HCEC 1CT (cell line): ENCODE data around the gene AP2A2.

Source experiments
- DNase-seq: peaks from one replicate; pipeline ENCODE4 v3.0.0-alpha.2; 2017

The AP2A2 gene

DNA sequence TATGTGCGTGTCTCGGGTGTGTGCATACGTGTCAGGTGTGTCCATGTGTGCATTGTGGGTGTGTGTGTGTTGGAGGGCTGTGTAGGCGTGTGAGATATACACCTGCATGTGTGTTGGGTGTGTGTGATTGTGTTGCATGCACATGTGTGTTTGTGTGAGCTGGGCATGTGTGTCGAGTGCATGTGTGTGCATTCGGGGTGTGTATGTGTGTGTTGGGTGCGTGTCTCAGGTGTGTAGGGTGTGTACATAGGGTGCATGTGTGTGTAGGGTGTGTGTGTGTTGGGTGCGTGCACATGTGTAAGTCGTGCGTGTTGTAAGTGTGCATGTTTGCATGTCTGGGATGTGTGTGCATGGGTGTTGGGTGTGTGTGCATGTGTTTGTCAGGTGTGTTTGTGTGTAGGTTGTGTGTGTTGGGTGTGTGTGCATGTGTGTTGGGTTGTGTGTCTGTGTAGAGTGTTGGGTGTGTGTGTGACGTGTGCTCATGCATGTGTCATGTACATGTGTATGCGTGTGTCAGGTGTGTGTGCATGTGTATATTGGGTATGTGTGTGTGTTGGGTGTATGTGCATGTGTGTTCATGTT is 106.7 kb downstream of the AP2A2 start:
- no peak for DNase-seq

- DNase-seq, result no peak
These were observed 107.5 kb downstream of the AP2A2 start for GRCh38 chr11:1033016-1033798.

- DNase-seq, result no peak
These were observed 108.3 kb downstream of the AP2A2 start for GRCh38 chr11:1034001-1034400.

DNA sequence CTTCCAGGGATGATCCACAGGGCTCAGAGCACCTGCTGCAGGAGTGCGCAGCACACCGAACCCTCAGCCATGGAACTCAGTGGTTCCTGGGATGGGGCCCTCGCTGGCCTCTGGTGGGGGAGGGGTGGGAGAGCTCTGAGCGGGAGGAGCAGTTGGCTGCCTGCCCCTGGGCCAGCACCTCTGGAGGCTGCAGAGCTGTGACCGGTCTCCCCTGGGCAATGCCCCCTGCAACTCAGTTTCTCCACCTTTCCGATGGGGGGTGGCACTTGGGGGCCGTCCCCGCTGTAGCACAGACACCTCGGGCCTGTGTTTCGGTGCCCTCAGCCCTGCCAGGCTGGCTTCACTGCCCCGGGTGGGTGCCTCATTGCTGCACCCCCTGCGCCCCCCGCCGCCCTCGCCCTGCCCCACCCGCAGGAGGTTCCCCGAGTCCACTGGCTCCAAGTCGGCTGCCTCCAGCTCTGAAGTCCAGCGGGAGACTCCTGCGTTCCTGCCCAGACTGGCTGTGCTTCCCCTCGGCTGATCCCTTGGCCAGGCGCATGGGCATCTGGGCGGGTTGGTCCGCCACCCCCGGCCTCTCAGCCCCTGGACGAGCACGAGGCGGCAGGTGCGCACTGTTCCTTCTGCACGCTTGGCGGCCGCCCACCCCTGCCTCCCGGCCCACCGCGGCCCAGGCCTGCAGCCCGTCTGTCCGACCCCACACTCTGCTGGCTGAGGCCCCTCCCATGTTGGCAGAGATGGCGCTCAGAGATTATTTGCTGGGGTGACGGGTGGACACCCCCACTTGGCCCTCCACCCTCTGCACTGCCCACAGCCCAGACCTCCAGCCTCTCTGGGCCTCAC is 109.0 kb downstream of the AP2A2 start:
- no peak for DNase-seq

DNA sequence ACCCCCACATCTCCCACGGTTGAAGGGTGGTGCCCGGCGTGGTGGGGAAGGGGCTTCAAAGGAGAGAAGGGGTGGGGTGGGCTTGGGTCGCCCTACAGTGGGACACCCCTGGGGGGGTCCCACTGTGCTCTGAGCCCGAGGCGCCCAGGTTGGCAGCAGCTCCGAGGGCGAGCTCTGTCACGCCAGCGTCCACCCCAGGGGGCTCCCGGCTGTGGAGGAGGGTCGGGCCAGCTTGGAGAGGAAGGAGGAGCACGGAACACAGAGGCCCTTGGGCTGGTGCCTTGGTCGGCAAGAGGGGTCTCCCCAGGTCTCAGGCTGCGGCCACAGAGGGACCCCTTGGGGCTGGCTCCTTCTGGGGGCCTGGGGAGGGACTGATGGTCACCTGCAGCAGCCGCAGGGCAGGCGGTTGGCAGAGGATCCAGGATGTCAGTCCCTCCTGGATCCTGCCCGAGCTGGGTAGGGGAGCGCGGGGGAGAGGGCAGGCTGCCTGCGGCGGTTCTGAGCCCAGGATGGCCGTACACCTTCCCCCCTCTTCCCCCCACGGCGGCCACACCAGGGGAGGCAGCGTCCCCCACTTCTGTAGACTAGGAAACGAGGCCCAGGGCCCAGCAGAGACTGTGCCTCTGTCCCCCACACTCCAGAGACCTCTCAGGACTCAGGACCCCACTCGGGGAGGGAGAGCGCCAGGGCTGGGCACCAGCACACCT is 110.1 kb downstream of the AP2A2 start:
- DNase-seq, result no peak

- DNase-seq, result no peak
These were observed 110.7 kb downstream of the AP2A2 start, which contains the start of gene MUC6 for GRCh38 chr11:1036303-1036923. Gene MUC6 (minus strand): TSS chr11:1036718. CDS start chr11:1036655, 63 bp downstream.

DNA sequence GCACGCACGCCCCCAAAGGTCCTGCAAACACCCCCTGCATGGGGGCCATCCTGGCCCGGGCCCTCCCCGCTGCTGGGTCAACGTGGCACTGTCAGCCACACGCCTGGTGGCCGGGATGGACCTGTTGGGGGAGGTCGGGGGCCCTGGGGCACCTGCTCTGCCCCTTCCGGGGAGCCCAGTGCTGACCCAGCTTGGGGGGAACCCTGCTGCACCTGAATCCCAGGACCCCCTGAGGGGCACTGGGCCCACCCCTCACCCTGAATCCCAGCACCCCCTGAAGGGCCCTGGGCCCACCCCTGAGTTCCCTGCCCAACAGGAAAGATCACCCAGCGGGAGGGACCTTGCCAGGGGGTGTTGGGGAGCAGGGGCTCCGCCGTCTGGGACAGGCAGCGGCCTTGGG is 111.3 kb downstream of the AP2A2 start:
- DNase-seq, result no peak

GRCh38 chr11:1037506-1038055 is 111.9 kb downstream of the AP2A2 start:
- DNase-seq, result no peak

DNA sequence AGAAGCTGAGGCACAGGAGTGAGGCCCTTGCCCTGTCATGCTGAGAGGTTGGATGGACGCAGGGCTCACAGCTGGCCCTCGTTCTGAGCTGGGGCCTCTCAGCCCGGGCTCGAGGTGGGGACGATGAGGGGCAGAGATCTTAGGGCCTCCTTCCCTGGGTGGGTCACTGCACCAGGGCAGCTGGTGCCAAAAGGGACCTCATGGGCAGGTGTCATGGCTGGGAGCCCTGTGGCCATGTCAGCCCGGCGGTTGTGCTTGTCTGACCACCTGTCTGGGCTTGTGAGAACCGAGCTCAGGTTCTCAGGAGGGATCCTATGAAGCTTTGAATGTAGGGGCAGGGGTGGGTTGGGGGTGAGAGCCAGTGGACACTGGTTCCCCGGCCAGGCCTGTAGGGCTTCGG is 112.7 kb downstream of the AP2A2 start:
- no peak for DNase-seq

- no peak for DNase-seq
These were observed 113.3 kb downstream of the AP2A2 start for GRCh38 chr11:1038921-1039320.

- DNase-seq, result no peak
These were observed 114.1 kb downstream of the AP2A2 start for GRCh38 chr11:1039481-1040427.

- peak; percentile 5 for DNase-seq
These were observed 114.9 kb downstream of the AP2A2 start for GRCh38 chr11:1040428-1041148.

- no peak for DNase-seq
These were observed 115.4 kb downstream of the AP2A2 start for GRCh38 chr11:1041149-1041467.

DNA sequence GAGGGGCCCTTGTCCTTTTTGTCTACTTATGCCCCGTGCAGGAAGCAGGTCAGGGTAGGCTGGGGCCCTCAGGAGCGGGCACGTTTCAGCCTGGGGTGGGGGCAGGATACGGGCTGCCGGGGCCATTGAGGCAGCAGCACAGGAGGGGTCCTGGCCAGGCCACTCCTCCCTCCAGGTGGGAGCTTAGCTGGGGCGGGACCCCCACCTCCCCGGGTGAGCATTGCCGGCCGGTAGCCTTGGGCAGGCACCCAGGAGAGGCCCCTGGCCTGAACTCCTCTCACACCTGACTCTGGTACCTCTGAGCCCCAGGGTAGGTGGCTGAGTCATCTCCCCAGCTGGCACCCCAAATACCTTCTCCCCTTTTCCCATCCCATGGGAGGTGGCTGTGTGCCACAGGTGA is 115.8 kb downstream of the AP2A2 start:
- no peak for DNase-seq

DNA sequence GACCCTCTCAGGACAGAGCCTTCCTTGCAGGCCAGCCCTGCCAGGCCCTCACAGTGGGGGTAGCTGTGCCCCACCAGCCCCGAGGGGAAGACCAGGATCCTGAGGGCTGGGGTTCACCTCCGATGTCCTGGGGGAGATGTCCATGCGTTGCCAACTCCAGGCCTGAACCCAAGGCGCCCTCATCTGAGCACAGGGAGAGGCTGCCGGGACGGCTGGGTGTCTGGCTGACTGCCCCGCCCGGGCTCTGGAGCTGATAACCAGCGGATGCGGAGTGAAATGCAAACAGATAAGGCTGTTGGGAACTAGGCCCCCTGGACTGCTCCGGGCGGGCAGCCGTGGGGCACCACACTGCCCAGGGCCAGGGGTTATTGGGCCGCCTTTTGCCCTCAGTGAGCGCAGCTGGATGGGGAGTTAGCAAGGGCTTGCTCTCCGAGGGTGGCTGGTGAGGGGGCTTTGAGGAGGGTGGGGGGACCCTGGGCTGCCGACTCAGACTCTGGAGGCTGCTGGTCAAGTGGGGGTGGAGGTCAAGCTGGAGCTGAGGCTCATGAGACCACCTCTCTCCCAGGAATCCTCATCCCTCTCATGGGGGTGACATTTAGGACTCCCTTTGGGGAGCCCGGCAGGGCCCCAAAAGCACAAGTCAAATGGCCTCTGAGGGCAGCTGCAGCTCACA is 116.4 kb downstream of the AP2A2 start:
- DNase-seq, result no peak

DNA sequence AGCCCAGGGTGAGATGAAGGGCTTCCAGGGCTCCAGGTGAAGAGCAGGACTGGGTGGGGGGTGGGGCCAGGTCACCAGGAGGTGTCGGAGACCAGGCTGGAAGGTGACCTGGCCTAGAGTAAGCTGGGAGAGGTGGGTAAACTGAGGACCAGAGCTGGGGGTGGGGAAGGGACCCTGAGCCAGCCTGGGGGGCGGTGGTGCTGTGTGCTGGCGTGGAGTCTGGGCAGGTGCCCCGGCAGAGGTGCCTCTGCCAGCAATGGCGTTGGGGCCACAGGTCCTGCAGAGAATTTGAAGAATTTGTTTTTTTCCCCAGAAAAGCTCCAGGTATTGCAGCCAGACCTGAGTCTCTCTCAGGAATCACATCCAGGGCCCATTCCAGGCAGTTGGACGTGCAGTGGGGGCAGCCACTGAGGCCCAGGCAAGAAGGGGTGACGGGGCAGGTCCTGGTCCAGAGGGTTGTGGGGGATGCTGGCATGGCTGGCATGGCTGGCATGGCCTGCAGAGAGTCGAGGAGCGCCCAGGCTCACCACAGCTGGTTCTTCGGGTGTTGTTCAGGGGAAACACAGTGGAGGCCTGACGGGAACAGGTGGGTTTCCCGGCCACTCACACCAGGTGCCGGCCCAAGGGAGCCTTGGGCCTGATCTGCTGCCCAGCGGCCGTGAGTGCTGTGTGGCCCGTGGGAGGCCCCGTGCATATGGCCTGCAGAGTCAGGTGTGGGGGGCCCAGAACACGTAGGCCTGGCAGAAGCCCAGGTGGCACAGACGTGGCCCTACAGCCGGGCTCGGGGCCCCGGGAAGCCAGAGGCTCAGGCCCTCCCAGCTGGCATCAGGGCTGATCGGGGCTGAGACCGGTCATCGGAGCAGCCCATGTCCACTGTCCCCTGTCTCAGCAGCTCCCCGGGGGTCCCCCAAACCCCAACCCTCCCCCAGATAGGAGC is 117.2 kb downstream of the AP2A2 start:
- no peak for DNase-seq

GRCh38 chr11:1043563-1044096 is 118.0 kb downstream of the AP2A2 start:
- no peak for DNase-seq

- DNase-seq, result no peak
These were observed 118.5 kb downstream of the AP2A2 start for GRCh38 chr11:1044160-1044559.
